ENCODE results near the gene SEMA3G. TPM values are rescaled to one million over a fixed set of nuclear protein-coding genes. Genes with fewer than 3 reads are reported as not detected.

The SEMA3G gene
- total RNA-seq, 1 donor from 2014 or later: not detected

- peaks cover 60% of the 10 kb centered on the region for H3K36me3 Mint-ChIP-seq (ENCODE audit: low read depth)
- POLR2A ChIA-PET: no interaction called here
- intact Hi-C loops (cut with micrococcal nuclease): no loop called here
These were observed 45.3 kb downstream of the SEMA3G start for GRCh38 chr3:52399593-52399992.

GRCh38 chr3:52399131-52399530 lies 45.8 kb downstream of the SEMA3G start:
- ATAC-seq (ENCODE audit: low read depth): no peak
- no peak overlapping the region for H3K27ac Mint-ChIP-seq
- DNase-seq: no peak
- H3K4me1 Mint-ChIP-seq: no peaks in the 10 kb centered on the region
- no peaks in the 10 kb centered on the region for H3K27me3 Mint-ChIP-seq
- POLR2A ChIA-PET: no interaction called here
- no peak for TF ChIP-seq CTCF (IDR thresholded peaks at IDR 0.05)
- peaks cover 57% of the 10 kb centered on the region for H3K36me3 Mint-ChIP-seq (ENCODE audit: low read depth)
- H3K9me3 Mint-ChIP-seq: no peaks in the 10 kb centered on the region
- intact Hi-C loops (cut with micrococcal nuclease): no loop called here
- CTCF ChIA-PET: no interaction called here
- H3K4me3 Mint-ChIP-seq: no peak overlapping the region

More at GRCh38 chr3:52399593-52399992, 45.3 kb downstream of the SEMA3G start:
- H3K27me3 Mint-ChIP-seq: no peaks in the 10 kb centered on the region
- TF ChIP-seq CTCF (IDR thresholded peaks at IDR 0.05): no peak
- CTCF ChIA-PET: no interaction called here
- no peak overlapping the region for H3K4me3 Mint-ChIP-seq
- no peaks in the 10 kb centered on the region for H3K9me3 Mint-ChIP-seq
- no peaks in the 10 kb centered on the region for H3K4me1 Mint-ChIP-seq
- DNase-seq: no peak
- ATAC-seq (ENCODE audit: low read depth): no peak
- H3K27ac Mint-ChIP-seq: no peak overlapping the region

DNA sequence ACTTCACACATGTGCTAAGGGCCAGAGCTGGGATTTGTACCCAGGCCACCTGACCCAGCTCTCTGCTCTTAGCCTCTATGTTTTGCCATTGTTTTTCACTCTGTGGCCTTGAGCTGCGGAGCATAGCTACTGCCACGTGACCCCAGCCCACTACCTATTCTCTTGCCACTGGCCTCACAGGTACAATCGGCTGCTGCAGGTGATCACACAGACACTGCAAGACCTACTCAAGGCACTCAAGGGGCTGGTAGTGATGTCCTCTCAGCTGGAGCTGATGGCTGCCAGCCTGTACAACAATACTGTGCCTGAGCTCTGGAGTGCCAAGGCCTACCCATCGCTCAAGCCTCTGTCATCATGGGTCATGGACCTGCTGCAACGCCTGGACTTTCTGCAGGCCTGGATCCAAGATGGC lies 46.2 kb downstream of the SEMA3G start:
- Mint-ChIP-seq H3K36me3 (ENCODE audit: low read depth) (peaks cover 53% of the 10 kb centered on the region), H3K4me1 (no peaks in the 10 kb centered on the region), H3K4me3 (no peak overlapping the region), H3K27me3 (no peaks in the 10 kb centered on the region), H3K27ac (no peak overlapping the region), H3K9me3 (no peaks in the 10 kb centered on the region)
- DNase-seq: no peak
- intact Hi-C loops (cut with micrococcal nuclease): no loop called here
- ATAC-seq (ENCODE audit: low read depth): no peak
- ChIA-PET POLR2A (no interaction called here), CTCF (no interaction called here)
- no peak for TF ChIP-seq CTCF (IDR thresholded peaks at IDR 0.05)

DNA sequence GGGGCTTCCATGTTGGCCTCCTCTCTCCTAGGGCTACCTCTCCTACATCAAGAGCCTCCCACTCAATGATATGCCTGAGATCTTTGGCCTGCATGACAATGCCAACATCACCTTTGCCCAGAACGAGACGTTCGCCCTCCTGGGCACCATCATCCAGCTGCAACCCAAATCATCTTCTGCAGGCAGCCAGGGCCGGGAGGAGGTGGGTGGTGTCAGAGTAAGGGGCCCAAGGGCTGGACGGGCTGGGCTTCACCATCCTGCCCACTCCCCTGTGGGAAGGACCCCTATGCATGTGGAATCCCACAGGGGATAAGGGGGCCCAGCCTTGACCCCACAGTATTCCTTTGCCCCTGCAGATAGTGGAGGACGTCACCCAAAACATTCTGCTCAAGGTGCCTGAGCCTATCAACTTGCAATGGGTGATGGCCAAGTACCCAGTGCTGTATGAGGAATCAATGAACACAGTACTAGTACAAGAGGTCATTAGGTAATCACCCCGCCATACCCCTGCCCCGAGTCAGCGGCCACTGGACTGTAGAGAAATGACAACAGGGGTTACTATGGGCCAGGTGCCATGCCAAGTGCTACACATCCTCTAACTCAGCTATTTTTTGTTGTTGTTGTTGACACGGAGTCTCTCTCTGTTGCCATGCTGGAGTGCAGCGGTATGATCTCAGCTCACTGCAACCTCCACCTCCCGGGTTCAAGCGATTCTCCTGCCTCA lies 47.1 kb downstream of the SEMA3G start:
- Mint-ChIP-seq H3K9me3 (no peaks in the 10 kb centered on the region), H3K27me3 (no peaks in the 10 kb centered on the region), H3K36me3 (ENCODE audit: low read depth) (peaks cover 52% of the 10 kb centered on the region), H3K4me1 (no peaks in the 10 kb centered on the region), H3K4me3 (no peak overlapping the region), H3K27ac (no peak overlapping the region)
- intact Hi-C loops (cut with micrococcal nuclease): no loop called here
- no peak for TF ChIP-seq CTCF (IDR thresholded peaks at IDR 0.05)
- no peak for ATAC-seq (ENCODE audit: low read depth)
- POLR2A ChIA-PET: no interaction called here
- CTCF ChIA-PET: no interaction called here
- DNase-seq: no peak

GRCh38 chr3:52396907-52397591 lies 47.9 kb downstream of the SEMA3G start:
- POLR2A ChIA-PET: no interaction called here

More at GRCh38 chr3:52396907-52397591, 47.9 kb downstream of the SEMA3G start:
- CTCF ChIA-PET: no interaction called here
- no peaks in the 10 kb centered on the region for H3K27me3 Mint-ChIP-seq
- H3K36me3 Mint-ChIP-seq (ENCODE audit: low read depth): peaks cover 50% of the 10 kb centered on the region
- no peaks in the 10 kb centered on the region for H3K9me3 Mint-ChIP-seq
- H3K27ac Mint-ChIP-seq: no peak overlapping the region
- ATAC-seq (ENCODE audit: low read depth) (no peak), DNase-seq (no peak)
- intact Hi-C loops (cut with micrococcal nuclease): no loop called here
- no peak for TF ChIP-seq CTCF (IDR thresholded peaks at IDR 0.05)
- H3K4me3 Mint-ChIP-seq: no peak overlapping the region
- H3K4me1 Mint-ChIP-seq: no peaks in the 10 kb centered on the region

Measured in activated B cell treated with CpG ODN at 0.5 μM for 24 hours (primary cell).